ENCODE measurements around the gene SRRM3.
A peak's percentile ranks its signal among the peaks of the same experiment; 100 is the strongest.
"Not testable (repeated sequence)": the region's sequence is repeated elsewhere in the genome, so short reads cannot be mapped to it uniquely, and the experiment has no call there.

Gene SRRM3

GRCh38 chr7:76173566-76174205, 28.0 kb upstream of the SRRM3 start:
- no peak for TF ChIP-seq POLR2A (IDR thresholded peaks at IDR 0.05; ENCODE audit: low read depth, low read length)
- FAIRE-seq (no peak), DNase-seq (ENCODE audit: insufficient read length, low spot score) (no peak)

GRCh38 chr7:76176951-76177350, 24.7 kb upstream of the SRRM3 start:
- not testable (repeated sequence) for FAIRE-seq; DNase-seq (ENCODE audit: insufficient read length, low spot score)

GRCh38 chr7:76179686-76180085, 22.0 kb upstream of the SRRM3 start:
- no peak for TF ChIP-seq POLR2A (IDR thresholded peaks at IDR 0.05; ENCODE audit: low read depth, low read length)
- DNase-seq (ENCODE audit: insufficient read length, low spot score): no peak
- no peak for FAIRE-seq

GRCh38 chr7:76182225-76182960, 19.3 kb upstream of the SRRM3 start:
- FAIRE-seq: no peak
- TF ChIP-seq POLR2A (IDR thresholded peaks at IDR 0.05; ENCODE audit: low read depth, low read length): no peak
- DNase-seq (ENCODE audit: insufficient read length, low spot score): no peak

- no peak for TF ChIP-seq POLR2A (IDR thresholded peaks at IDR 0.05; ENCODE audit: low read depth, low read length)
- DNase-seq (ENCODE audit: insufficient read length, low spot score) (no peak), FAIRE-seq (no peak)
Measured at GRCh38 chr7:76185187-76185896, 16.4 kb upstream of the SRRM3 start.

- FAIRE-seq (no peak), DNase-seq (ENCODE audit: insufficient read length, low spot score) (no peak)
Measured at GRCh38 chr7:76187272-76187671, 14.4 kb upstream of the SRRM3 start.

GRCh38 chr7:76189276-76189675, 12.4 kb upstream of the SRRM3 start:
- no peak for FAIRE-seq
- no peak for TF ChIP-seq POLR2A (IDR thresholded peaks at IDR 0.05; ENCODE audit: low read depth, low read length)

More at GRCh38 chr7:76187272-76187671, 14.4 kb upstream of the SRRM3 start:
- no peak for TF ChIP-seq POLR2A (IDR thresholded peaks at IDR 0.05; ENCODE audit: low read depth, low read length)

GRCh38 chr7:76191783-76192240, 9.9 kb upstream of the SRRM3 start:
- 0 out of 2 replicates have a peak, but pooled peaks have one; percentile 15 for TF ChIP-seq POLR2A (IDR thresholded peaks at IDR 0.05; ENCODE audit: low read depth, low read length)
- FAIRE-seq: no peak
- DNase-seq (ENCODE audit: insufficient read length, low spot score): peak; percentile 54

More at GRCh38 chr7:76189276-76189675, 12.4 kb upstream of the SRRM3 start:
- DNase-seq (ENCODE audit: insufficient read length, low spot score): no peak

- no peak for FAIRE-seq
- DNase-seq (ENCODE audit: insufficient read length, low spot score): no peak
- TF ChIP-seq POLR2A (IDR thresholded peaks at IDR 0.05; ENCODE audit: low read depth, low read length): no peak
Measured at GRCh38 chr7:76193466-76193865, 8.2 kb upstream of the SRRM3 start.

- TF ChIP-seq POLR2A (IDR thresholded peaks at IDR 0.05; ENCODE audit: low read depth, low read length): no peak
- no peak for FAIRE-seq
Measured at GRCh38 chr7:76193883-76194282, 7.8 kb upstream of the SRRM3 start.

GRCh38 chr7:76196786-76197185, 4.9 kb upstream of the SRRM3 start:
- no peak for TF ChIP-seq POLR2A (IDR thresholded peaks at IDR 0.05; ENCODE audit: low read depth, low read length)
- DNase-seq (ENCODE audit: insufficient read length, low spot score) (no peak), FAIRE-seq (no peak)

More at GRCh38 chr7:76193883-76194282, 7.8 kb upstream of the SRRM3 start:
- no peak for DNase-seq (ENCODE audit: insufficient read length, low spot score)

GRCh38 chr7:76198202-76198601, 3.5 kb upstream of the SRRM3 start:
- DNase-seq (ENCODE audit: insufficient read length, low spot score): no peak
- TF ChIP-seq POLR2A (IDR thresholded peaks at IDR 0.05; ENCODE audit: low read depth, low read length): no peak
- FAIRE-seq: no peak

- no peak for TF ChIP-seq POLR2A (IDR thresholded peaks at IDR 0.05; ENCODE audit: low read depth, low read length)
- no peak for FAIRE-seq
- DNase-seq (ENCODE audit: insufficient read length, low spot score): no peak
Measured at GRCh38 chr7:76202666-76203030, 952 bp downstream of the SRRM3 start.

GRCh38 chr7:76204147-76204546, 2.5 kb downstream of the SRRM3 start:
- DNase-seq (ENCODE audit: insufficient read length, low spot score) (no peak), FAIRE-seq (no peak)
- no peak for TF ChIP-seq POLR2A (IDR thresholded peaks at IDR 0.05; ENCODE audit: low read depth, low read length)

Measured in H54 (cell line).